Fibroblast of skin of right biceps (primary cell): Measurements from ENCODE around the gene STKLD1.
"Not testable (repeated sequence)": the region's sequence is repeated elsewhere in the genome, so short reads cannot be mapped to it uniquely, and the experiment has no call there.

Experiments used
- DNase-seq: peaks from one replicate; pipeline ENCODE4 v3.0.0-alpha.2; 2013

The STKLD1 gene

DNA sequence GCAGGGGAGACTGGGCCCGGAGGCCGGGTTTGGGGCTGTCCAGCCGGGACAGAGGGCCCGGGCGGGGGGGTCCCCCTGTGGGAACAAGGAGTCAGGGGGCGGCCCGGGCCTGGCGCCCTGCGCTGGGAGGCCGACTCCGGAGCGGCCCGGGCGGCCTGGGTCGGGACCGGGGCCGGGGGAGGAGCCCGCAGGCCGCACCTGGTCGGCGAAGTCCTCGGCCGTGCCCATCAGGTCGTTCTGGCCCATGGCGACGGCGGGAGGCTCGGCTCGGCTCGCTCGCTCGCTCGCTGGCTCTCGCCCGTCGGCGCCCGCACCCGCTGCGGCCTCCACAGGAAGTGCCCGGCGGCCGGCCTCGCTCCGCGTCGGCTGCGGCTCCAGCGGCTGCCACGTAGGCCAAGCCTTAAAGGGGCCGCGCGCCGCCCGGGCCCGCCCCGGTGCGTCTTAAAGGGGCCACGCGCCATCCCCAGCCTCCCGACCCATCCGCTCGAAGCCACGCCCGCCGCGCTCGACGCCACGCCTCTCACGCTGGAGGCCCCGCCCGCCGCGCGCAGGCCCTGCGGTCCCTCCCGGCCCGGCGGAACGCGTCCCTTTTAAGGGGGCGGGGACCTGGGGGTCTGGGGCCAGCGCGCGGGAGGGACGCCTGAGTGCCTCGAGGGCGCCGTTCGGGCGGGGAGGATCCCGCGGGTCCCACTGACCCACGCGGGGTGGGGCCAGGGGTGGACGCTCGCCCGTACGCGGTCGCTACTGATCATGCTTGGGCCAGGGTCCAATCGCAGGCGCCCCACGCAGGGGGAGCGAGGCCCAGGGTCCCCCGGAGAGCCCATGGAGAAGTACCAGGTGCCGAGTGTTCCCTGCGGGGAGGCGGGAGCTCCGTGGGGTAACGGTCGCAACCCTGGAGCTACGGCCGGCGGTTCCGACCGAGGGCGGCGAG, at the start of gene STKLD1, which contains the start of gene SURF4:
Gene STKLD1 (plus strand): TSS at position 643 of the 931 bp plus-strand sequence. CDS start 108 bp downstream, at position 751.
Gene SURF4 (minus strand): TSS at position 337 of the 931 bp plus-strand sequence. CDS start 91 bp downstream, at position 246.
- DNase-seq = peak; percentile 97

DNA sequence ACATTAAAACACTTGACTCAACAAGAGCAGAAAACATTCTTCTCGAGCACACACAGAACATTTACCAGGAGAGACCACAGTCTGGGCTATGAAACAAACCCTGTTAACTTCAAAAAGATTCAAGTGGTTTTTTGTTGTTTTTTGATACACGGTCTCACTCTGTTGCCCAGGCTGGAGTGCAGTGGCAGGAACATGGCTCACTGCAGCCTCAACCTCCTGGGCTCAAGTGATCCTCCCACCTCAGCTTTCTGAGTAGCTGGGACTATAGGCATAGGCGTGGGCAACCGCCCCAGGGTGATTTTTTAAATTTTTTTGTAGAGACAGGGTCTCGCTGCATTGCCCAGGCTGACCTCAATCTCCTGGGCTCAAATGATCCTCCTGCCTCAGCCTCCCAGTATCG, 49.1 kb upstream of the STKLD1 start:
- DNase-seq = not testable (repeated sequence)

DNA sequence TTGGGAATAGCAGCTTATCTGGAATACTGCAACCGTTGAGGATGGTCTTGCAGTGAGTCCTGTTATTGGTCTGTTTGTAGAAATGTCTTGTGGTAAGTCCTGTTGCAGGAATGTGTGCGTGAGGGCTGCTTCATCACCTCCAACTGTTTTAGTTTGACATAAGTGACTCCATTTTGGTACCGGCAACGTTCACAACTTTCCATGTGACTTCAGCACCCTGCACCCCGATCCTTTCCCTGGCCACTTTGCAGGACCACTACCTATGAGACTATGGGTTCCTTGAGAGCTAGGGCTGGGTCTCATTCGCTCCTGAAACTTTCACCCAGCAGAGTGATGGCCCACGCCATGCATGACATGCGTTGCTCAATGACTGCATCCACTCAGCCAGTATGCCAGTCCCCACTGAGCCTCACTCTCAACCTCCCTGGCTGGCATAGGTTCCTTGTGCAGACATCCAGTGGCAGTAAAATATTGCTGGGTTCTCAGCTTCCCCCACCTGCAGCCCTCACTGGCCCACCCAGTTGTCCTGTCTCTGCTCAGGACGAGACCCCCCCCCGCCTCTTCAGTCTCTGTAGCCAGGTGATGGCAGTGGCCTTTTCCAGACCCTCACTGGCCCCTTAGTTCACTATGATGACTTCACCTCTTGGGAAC, 48.2 kb upstream of the STKLD1 start:
- no peak for DNase-seq

DNA sequence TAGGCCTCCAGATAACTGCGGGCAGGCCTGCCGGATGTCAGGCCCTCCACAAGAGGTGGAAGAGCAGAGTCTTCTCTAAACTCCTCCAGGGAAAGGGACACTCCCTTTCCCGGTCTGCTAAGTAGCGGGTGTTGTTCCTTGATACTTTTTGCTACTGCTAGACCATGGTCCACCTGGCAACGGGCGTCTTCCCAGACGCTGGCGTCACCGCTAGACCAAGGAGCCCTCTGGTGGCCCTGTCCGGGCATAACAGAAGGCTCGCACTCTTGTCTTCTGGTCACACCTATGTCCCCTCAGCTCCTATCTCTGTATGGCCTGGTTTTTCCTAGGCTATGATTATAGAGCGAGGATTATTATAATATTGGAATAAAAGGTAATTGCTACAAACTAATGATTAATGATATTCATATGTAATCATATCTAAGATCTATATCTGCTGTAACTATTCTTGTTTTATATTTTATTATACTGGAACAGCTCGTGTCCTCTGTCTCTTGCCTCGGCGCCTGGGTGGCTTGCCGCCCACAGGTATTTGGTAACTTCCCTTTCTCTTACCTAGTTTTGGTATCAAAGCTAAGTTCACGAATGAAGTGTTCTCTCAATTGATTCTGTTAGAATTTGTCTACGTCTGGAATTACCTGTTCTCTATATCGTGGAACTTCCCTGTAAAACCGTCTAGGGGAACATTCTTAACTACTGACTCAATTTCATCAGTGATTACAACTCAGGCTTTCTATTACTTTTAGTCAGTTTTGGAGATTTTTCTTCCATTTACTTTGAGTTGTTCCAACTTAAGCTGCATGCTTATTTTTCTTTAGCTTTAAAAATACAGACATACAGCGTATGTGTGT, 46.6 kb upstream of the STKLD1 start:
- not testable (repeated sequence) for DNase-seq

DNA sequence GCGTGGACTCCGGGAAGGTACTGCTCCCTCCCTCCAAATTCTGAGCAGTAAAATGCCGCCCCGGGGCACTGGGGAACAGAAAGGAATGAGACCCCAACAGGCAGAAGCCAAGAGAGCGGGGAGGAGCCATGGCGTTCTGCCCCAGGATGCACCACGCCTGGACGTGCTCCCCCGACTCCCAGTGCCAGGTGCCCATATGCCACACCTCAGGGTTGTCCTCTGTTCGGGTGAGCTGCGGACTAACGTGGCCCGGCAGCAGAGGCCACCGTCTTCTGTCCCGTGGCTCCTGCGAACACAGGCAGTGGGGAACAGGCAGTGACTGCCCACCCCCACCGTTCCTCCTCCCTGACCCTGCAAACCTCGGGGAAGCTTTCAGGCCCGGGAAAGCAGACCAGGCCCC, 44.9 kb upstream of the STKLD1 start:
- no peak for DNase-seq

DNA sequence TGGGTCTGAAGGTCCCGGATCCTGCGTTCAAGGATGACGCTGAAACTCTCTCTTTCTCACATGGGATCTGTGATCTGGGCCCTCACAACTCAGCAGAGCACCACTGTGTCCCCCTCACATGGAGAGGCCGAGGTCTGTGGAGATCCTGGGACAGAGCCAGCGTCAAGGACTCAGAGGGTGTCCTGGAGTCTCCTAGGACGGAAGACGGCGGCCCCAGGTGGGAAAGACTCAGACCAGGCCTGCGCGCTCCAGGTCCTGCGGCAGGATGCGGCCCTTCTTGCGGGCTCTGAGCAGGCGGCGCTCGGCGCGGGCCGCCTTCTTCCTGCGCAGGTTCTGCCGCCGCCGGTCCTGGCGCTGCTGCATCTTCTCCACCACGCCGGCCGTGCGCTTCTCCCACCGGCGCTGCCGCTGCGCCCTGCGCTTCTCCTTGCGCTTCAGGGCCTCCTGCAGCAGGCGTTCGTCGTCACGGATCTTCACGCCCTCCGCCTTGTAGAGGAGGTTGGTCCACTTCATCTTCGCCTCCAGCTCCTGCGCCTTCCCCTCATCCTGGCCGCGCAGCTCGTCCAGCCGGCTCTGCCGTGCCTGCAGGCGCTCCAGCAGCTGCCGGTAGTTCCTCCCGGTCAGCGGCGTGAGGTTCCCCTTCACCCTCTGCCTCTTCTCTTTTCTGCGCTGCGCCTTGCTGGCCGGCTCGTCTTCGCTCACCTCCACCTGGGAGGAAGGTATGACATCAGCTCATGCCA, 44.4 kb upstream of the STKLD1 start:
- no peak for DNase-seq

DNA sequence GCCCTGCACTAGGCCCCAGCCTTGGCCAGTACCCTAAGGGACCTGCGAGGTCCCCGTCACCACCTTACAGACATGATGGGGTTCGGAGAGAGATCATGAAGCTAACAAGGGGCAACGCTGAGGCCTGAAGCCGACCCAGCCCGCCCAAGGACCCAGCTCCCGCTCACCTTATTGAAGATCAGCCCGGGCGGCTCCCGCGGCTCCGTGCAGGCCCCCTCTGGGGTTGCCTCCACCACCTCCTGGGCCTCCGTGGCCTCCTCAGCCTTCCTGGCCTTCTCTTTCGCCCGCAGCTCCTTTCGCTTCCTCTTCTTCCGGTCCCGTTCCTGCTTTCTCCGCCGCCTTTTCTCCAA, 43.8 kb upstream of the STKLD1 start:
- DNase-seq = no peak

DNA sequence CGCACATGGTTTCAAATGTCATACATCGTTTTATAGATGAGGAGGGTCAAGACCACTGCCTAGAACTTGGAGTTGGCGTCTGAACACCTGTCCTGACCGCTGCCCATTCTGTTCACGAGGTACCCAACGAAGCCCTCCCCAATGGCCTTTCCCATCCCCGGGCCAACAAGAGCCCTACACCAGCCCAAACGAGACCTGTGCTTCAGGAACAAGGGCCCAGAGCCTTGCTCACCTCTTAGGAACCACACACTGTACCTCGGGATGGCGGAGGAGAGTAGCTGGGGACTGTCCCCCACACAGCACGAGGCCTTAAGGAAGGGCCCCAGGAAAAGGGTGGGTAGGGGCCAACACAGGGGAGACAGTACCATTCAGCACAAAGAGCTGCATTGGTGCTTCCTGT, 43.2 kb upstream of the STKLD1 start:
- DNase-seq = no peak

DNA sequence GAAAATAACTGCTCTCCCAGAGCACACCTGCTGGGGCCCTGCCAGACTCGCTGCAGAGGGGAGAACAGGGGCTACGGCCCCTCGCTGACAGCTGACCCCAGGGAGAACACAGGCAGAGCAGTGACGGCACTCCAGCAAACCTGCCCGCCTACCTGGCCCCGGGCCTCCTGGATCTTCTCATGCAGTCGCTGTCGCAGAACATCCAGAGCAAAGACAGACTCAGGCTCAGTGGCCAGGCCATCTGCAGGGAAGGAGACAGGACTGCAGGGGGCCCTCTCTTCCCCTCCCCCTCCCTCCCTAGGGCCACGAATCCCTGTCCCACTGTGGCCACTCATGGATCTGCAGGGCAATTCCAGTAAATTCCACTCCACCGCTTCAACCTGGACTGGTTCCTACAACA, 42.6 kb upstream of the STKLD1 start:
- no peak for DNase-seq

DNA sequence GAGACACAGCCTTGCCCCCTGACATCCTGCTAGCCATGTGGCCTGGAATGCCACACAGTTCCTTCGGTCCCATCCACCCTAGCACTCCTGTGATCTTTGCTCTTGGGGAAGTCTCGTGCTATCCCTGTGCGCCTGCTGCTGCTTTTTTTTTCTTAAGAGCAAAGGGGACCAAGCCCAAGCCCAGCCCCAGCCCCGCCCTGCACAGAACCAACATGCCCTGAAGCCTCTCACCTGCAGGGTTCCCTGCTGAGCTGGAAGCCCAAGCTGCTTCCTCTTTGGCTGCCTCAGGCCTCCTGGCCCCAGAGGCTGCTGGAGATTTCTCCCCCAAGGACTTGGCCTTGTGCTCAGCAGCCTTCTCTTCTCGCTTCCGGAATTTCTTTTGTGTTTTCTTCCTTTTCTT, 42.0 kb upstream of the STKLD1 start:
- no peak for DNase-seq

DNA sequence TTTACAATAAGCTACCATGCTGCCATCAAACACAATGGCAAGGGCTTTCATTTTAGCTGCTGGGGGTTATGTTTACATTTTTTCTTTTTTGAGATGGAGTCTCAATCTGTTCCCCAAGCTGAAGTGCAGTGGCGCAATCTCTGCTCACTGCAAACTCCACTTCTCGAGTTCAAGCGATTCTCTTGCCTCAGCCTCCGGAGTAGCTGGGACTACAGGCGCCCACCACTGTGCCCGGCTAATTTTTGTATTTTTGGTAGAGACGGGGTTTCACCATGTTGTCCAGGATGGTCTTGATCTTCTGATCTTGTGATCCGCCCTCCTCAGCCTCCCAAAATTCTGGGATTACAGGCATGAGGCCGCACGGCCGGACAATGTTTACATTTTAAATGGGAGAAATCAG, 41.3 kb upstream of the STKLD1 start:
- DNase-seq = not testable (repeated sequence)

DNA sequence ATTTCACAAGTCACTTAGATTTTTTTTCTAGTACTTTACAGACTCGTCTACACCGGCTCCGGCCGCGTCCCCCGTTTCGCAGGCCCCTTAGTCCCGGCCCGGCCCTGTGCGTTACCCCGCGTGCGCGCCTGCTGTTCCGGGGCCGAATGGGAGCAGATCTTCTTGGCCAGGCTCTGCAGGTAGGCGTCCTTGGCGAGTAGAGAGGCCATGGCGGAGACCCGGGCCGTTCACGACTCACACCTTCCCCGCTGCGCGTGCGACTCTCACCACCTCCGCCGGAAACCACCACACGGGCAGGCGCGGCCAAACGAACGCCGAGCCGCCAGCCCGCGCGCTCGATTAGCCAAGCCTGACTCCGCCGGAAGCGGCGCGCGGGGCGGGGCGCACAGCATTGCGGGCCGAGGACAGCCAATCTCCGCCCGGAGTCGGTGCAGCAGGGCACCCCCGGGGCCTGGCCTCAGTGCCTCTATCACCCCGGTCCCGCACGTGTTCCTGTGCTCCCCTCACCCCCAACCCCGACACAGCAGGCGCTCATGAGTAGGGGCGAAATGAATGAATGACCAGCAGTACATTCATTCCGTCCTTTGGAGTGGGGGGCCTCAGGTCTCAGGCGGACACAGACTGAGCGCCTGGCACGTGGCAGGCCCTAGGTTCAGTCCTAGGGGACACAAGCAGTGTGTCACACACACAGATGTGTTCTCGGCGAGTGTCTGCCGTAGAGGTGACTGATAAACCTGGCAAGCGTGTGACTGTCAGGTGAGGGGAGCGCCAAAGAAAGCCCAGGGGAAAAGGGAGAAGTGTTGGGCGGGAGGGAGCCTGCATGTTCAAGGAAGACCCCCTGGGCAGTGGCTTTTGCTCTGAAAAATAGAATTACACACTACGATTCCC, 40.0 kb upstream of the STKLD1 start, which contains the start of gene SURF6:
Gene SURF6 (minus strand): TSS at position 265 of the 888 bp plus-strand sequence. CDS start 56 bp downstream, at position 209.
- DNase-seq = peak; percentile 91

DNA sequence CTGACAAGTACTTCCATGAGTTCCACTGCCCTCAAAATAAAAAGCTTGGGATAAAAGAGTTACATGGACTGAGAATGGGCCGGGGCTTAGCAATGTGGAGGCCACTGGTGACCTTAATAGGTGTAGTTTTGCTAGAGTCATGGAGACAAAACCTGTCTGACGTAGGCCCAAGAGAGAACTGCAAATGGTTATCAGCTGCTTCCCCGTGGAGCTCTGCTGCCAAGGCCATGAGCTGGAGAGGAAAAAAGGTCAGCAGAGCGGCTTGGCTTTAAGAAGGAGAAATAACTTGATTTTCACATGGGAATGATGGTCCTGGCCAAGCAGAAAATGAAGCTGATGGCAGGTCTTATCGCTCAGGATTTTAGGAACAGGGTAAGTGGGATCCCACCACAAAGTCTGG, 36.5 kb upstream of the STKLD1 start:
- DNase-seq = no peak

DNA sequence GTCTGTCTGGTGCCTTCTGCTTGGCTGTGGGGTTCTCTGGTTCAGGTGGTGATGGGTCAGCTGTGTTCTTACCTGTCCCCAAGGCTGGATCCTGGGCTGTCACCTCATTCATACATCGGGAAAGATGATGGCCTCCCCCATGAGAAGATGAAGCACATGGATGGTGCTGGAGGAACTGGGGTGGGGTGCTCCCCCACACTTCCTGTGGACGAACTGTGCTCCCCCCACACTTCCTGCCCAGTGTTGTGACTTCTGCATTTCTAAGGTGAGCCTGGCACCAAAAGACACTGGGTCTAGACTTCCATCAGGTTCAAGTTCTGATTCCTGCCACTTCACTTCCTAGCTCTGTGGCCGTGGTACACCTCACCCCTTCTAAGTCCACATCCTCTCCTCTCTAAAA, 35.9 kb upstream of the STKLD1 start:
- no peak for DNase-seq

DNA sequence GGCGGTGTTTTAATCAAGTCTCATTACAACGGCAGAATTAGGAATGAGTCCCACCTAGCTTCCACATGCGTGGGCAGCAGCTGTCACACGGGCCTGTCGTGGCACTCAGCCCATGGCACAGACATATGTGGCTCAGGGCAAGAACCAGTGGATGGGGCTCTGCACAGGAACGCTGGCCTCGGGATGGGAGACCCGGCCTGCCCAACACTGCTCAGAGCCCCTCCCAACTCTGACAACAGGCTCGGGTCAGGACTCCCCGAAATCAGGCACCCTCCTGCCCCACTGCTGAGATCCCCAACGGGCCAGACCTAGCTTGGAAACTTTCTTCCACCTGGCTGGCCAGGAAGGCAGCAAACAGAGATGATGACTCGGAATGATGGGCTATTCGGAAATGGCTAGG, 35.2 kb upstream of the STKLD1 start:
- no peak for DNase-seq

DNA sequence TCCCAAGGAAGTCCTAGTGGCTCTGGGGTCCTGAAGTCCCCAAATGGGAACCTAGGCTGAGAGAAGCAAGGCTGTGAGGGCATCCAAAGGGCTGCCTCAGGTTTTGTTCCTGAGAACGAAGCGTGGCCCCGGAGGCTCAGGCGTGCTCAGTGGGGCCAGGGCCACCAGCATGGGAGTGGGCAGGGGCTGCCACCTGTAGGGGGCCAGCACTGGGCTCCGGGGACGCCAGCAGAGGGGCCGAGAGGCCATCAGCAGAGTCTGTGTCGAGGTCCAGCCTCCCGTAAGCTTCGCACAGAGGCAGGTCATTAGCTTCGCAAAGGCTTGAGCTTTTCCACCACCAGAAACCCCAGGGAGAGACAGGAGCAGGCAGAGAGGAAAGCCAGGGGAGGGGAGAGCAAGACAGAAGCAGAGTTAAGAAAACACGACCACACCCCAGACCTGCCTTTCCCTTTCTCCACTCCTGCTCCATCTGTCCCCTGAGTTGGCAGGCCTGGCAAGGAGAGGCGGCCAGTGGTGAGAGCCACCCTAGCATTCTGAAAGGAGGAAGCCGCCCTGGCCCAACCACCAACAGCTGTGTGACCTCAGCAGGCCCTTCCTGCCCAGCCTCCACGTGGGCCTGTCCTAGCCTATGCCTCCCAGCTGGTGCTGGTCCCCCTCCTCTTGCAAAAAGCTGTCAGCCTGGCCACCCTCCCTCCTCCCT, 34.6 kb upstream of the STKLD1 start:
- no peak for DNase-seq

DNA sequence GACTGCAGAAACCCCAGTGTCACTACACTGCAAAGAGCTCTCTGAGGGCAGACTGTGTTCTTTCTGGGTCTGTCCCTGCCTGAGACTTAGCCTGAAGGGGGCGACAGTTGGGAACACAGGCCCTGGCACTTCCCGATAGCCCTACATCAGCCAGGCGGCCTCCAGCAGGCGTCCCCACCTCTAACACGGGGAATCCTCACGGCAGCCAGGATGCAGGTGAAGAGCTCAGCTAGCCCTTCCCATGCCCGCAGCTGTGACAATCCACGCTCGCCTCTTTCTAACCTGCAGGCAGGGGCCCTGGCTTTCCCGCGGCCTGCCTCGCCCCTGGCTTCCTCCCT, 34.1 kb upstream of the STKLD1 start:
- DNase-seq = no peak

DNA sequence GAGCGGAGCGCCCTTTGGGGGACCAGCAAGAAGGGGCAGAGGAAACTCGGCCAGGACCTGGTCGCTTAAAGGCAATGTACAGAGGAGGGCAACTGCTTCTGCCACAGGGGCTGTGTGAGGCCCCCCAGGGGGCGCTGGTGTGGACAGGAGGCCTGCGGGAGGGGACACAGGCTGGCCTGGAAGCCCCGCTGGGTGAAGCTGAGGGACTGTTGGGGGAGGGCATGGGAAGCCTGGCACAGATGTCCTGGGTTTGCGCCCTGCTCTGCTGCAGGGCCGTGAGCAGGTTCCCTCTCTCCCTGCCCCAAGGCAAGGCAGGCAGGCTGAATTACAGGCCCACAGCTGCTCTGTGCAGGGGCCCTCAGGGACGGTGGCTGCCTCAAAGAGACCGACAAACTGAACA, 33.6 kb upstream of the STKLD1 start:
- no peak for DNase-seq

DNA sequence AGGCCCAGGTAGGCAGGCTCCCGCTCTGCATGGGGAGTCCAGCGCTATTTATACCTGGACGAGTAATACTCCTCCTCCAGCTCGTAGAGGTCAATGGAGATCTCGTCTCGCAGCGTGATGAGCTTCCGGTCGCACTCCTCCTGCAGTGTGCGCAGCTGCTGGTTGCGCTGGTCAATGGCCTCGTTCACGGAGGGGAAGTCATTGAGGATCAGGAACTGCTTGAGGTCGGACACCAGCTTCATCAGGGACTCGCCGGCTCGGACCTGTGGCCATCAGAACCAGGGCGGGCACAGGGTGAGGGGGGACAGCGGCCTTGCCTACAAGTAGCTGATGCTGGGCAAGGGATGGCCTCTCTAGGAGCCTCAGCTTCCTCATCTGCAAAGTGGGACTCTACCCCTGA, 32.1 kb upstream of the STKLD1 start:
- DNase-seq = no peak

DNA sequence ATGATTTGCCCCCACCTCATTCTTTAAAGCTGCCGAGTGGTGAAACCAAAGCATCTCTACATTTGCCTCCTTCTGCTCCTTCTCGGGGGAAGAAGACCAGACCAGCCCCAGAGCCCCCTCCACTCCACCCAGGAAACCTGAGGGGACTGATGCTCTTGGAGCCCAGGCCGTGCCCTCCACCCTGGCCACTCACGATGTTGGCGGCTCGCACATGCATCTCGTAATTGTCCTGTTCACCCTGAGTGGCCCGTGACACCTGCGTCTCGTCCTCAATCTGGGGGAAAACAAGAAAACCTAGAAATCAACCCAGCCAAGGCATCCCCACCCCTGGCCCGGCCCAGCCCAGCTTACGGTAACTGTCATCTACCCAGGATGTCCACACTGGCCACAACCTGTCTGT, 31.2 kb upstream of the STKLD1 start:
- DNase-seq = no peak

DNA sequence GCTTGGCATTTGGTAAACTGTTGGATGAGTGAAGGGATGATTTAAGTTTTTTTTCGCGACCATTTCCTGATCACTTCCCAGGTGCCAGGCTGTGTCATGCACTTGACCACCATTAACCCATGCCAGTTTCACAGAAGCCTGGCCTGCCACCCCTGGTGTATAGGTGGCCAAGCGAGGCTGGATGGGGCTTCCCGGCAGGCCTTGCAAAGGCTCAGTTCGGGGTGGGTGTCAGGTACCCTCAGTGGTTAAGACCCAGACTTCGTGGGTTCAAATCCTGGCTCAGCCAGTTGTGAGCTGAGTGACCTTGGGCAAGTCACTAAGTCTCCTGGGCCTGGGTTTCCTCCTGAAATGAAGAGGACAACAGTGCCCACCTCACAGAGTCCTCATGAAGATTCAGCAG, 30.6 kb upstream of the STKLD1 start:
- DNase-seq = no peak
